ENCODE measurements around the gene SLC18B1.

DNA sequence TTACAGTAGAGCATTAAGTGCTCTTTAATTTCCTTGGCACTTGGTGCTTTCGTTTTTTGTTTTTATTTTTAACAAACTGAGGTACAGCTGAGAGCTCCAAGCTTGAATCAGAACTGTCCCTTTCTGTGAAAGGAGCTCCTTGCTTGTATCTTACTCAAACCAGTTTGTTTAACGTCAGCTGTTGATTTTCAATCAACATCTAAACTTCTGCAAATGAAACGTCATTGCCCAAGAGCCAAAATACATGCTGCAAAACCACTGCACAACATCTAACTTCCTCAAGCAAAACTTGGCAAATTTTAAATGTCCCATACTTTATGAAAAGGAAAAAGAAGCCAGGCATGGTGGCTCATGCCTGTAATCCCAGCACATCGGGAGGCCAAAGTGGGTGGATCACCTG is 55.9 kb downstream of the SLC18B1 start:
- TF ChIP-seq CEBPB (IDR thresholded peaks at IDR 0.05; ENCODE audit: borderline replicate concordance, low read depth, low read length) (no peak), IRF2 (CRISPR knock-in tag; IDR thresholded peaks at IDR 0.05) (no peak)

Measured in HepG2 (cell line).